ENCODE data around the gene CACNA2D3. TPM values are rescaled to one million over a fixed set of nuclear protein-coding genes. Genes with fewer than 3 reads are reported as not detected.

CACNA2D3 gene
- total RNA-seq, 1 experiment from 2014 or later: not detected

DNA sequence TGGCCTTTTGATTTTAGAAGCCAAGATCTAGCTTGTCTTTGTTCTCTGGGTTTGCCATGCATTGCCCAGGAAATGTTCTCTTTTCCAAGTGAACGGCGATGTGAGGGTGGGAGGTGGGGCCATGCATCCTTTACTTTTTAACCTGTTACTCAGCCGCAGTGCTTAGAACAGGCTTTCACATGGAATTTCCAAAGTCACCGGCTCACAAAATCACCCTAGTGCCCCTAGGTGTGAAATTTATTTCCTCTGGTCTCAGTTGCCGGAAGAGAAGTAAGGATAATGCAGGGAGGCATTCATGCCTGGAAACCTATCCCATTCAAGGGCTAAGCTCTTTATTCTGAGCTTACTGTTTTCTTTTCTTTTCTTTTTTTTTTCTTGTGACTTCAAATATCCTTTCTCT, 93.2 kb downstream of the CACNA2D3 start:
- CTCF ChIA-PET: no interaction called here
- no peak overlapping the region for H3K4me3 Mint-ChIP-seq (ENCODE audit: unreplicated experiment)

GRCh38 chr3:54217828-54218227, 95.5 kb downstream of the CACNA2D3 start:
- Histone ChIP-seq H3K4me1 (no peaks in the 10 kb centered on the region), H3K36me3 (ENCODE audit: control insufficient read depth, insufficient read depth, low read length) (no peaks in the 10 kb centered on the region), H3K4me3 (ENCODE audit: low read depth, low read length) (no peak overlapping the region), H3K9me3 (no peaks in the 10 kb centered on the region), H3K27me3 (replicated peaks; ENCODE audit: control insufficient read depth, insufficient read depth, low read length) (no peaks in the 10 kb centered on the region)
- Mint-ChIP-seq H3K27ac (ENCODE audit: unreplicated experiment) (no peak overlapping the region), H3K27me3 (ENCODE audit: insufficient read depth, unreplicated experiment) (peaks cover 3% of the 10 kb centered on the region), H3K9me3 (ENCODE audit: unreplicated experiment) (no peaks in the 10 kb centered on the region), H3K4me3 (ENCODE audit: unreplicated experiment) (no peak overlapping the region), H3K4me1 (ENCODE audit: low read depth, unreplicated experiment) (no peaks in the 10 kb centered on the region), H3K36me3 (ENCODE audit: insufficient read depth, unreplicated experiment) (no peaks in the 10 kb centered on the region)
- ChIA-PET CTCF (no interaction called here), POLR2A (no interaction called here)
- BruUV-seq (replicated peaks): no TSS peak
- no peak for DNase-seq
- no peak for TF ChIP-seq CTCF (IDR thresholded peaks at IDR 0.05; ENCODE audit: insufficient read depth in 1 of 2, low read depth in 1 of 2, low read length in 1 of 2, severe bottlenecking in 1 of 2, unreplicated experiment in 1 of 2)
- intact Hi-C loops (cut with micrococcal nuclease; ENCODE audit: unreplicated experiment): no loop called here

More for the DNA sequence above, 93.2 kb downstream of the CACNA2D3 start:
- intact Hi-C loops (cut with micrococcal nuclease; ENCODE audit: unreplicated experiment): no loop called here
- POLR2A ChIA-PET: no interaction called here
- Histone ChIP-seq H3K9me3 (no peaks in the 10 kb centered on the region), H3K36me3 (ENCODE audit: control insufficient read depth, insufficient read depth, low read length) (no peaks in the 10 kb centered on the region), H3K4me1 (no peaks in the 10 kb centered on the region), H3K4me3 (ENCODE audit: low read depth, low read length) (no peak overlapping the region), H3K27me3 (replicated peaks; ENCODE audit: control insufficient read depth, insufficient read depth, low read length) (no peaks in the 10 kb centered on the region)
- H3K4me1 Mint-ChIP-seq (ENCODE audit: low read depth, unreplicated experiment): no peaks in the 10 kb centered on the region
- no peaks in the 10 kb centered on the region for H3K36me3 Mint-ChIP-seq (ENCODE audit: insufficient read depth, unreplicated experiment)
- no peak for DNase-seq
- TF ChIP-seq CTCF (IDR thresholded peaks at IDR 0.05; ENCODE audit: insufficient read depth in 1 of 2, low read depth in 1 of 2, low read length in 1 of 2, severe bottlenecking in 1 of 2, unreplicated experiment in 1 of 2): no peak
- H3K27ac Mint-ChIP-seq (ENCODE audit: unreplicated experiment): no peak overlapping the region
- peaks cover 5% of the 10 kb centered on the region for H3K27me3 Mint-ChIP-seq (ENCODE audit: insufficient read depth, unreplicated experiment)
- H3K9me3 Mint-ChIP-seq (ENCODE audit: unreplicated experiment): peaks cover 12% of the 10 kb centered on the region
- BruUV-seq (replicated peaks): no TSS peak

DNA sequence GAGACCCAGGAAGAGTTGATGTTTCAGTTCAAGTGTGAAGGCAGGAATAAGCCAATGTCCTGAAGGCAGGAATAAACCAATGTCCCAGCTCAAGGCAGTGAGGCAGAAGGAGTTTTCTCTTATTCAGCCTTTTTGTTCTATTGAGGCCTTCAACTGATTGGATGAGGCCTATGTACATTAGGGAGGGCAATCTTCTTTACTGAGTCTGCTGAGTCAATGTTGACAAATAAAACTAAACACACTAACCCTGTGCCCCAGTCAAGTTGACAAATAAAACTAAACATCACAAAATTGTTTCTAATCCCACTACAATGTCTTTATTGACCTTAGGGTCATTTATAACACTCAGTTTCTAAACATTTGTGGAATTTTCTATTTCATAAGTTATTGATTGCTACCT, 100.0 kb downstream of the CACNA2D3 start:
- POLR2A ChIA-PET: no interaction called here
- intact Hi-C loops (cut with micrococcal nuclease; ENCODE audit: unreplicated experiment): no loop called here

More for the DNA sequence above, 100.0 kb downstream of the CACNA2D3 start:
- TF ChIP-seq CTCF (IDR thresholded peaks at IDR 0.05; ENCODE audit: insufficient read depth in 1 of 2, low read depth in 1 of 2, low read length in 1 of 2, severe bottlenecking in 1 of 2, unreplicated experiment in 1 of 2): no peak
- Histone ChIP-seq H3K36me3 (ENCODE audit: control insufficient read depth, insufficient read depth, low read length) (no peaks in the 10 kb centered on the region), H3K4me3 (ENCODE audit: low read depth, low read length) (no peak overlapping the region), H3K9me3 (no peaks in the 10 kb centered on the region), H3K27me3 (replicated peaks; ENCODE audit: control insufficient read depth, insufficient read depth, low read length) (no peaks in the 10 kb centered on the region; the same call in 1 of the 2 replicates), H3K4me1 (no peaks in the 10 kb centered on the region)
- H3K27ac Mint-ChIP-seq (ENCODE audit: unreplicated experiment): no peak overlapping the region
- H3K27me3 Mint-ChIP-seq (ENCODE audit: insufficient read depth, unreplicated experiment): no peaks in the 10 kb centered on the region
- CTCF ChIA-PET: no interaction called here
- no peaks in the 10 kb centered on the region for H3K36me3 Mint-ChIP-seq (ENCODE audit: insufficient read depth, unreplicated experiment)
- H3K9me3 Mint-ChIP-seq (ENCODE audit: unreplicated experiment): no peaks in the 10 kb centered on the region
- DNase-seq: no peak
- BruUV-seq (replicated peaks): no TSS peak
- no peak overlapping the region for H3K4me3 Mint-ChIP-seq (ENCODE audit: unreplicated experiment)
- no peaks in the 10 kb centered on the region for H3K4me1 Mint-ChIP-seq (ENCODE audit: low read depth, unreplicated experiment)

All from Caco-2 (cell line).